Measurements from ENCODE around the gene KLHL36.

Gene KLHL36

GRCh38 chr16:84647828-84648594 is at the start of gene KLHL36:
Gene KLHL36 (plus strand): TSS chr16:84648511. CDS start chr16:84650868, 2,357 bp downstream.
- H3K27ac ChIP-seq = peak within 1 kb of the TSS; percentile 62; the same call in 1 of the 2 replicates
- no peak for TF ChIP-seq CTCF (conservative IDR thresholded peaks at IDR 0.05)

GRCh38 chr16:84599521-84600202 is 48.6 kb upstream of the KLHL36 start:
- H3K27ac ChIP-seq = no peak overlapping the region
- TF ChIP-seq CTCF (conservative IDR thresholded peaks at IDR 0.05) = no peak

GRCh38 chr16:84600343-84601229 is 47.7 kb upstream of the KLHL36 start:
- TF ChIP-seq CTCF (conservative IDR thresholded peaks at IDR 0.05) = no peak
- no peak overlapping the region for H3K27ac ChIP-seq

- TF ChIP-seq CTCF (conservative IDR thresholded peaks at IDR 0.05) = no peak
- H3K27ac ChIP-seq = no peak overlapping the region
Observed at GRCh38 chr16:84603140-84603816, 45.0 kb upstream of the KLHL36 start.

- no peak overlapping the region for H3K27ac ChIP-seq
- TF ChIP-seq CTCF (conservative IDR thresholded peaks at IDR 0.05) = no peak
Observed at GRCh38 chr16:84603940-84604339, 44.4 kb upstream of the KLHL36 start.

- TF ChIP-seq CTCF (conservative IDR thresholded peaks at IDR 0.05) = no peak
- no peak overlapping the region for H3K27ac ChIP-seq
Observed at GRCh38 chr16:84604477-84605013, 43.8 kb upstream of the KLHL36 start.
